Neuronal stem cell (in vitro differentiated cells): ENCODE results near the gene MGRN1.

Experiments
- DNase-seq: peaks from one replicate; pipeline ENCODE4 v3.0.0-alpha.2; 2013; ENCODE audit warnings: low spot score
- H2AFZ ChIP-seq: one replicate; pipeline ENCODE4 v1.6.1; 2013; ENCODE audit warnings: mild to moderate bottlenecking, low read length, inconsistent platforms
- H2AK5ac ChIP-seq: 2 replicates; pipeline ENCODE4 v1.6.1; 2013; ENCODE audit warnings: low read depth, mild to moderate bottlenecking, inconsistent platforms, low read length, moderate library complexity, mixed read lengths
- H2BK120ac ChIP-seq: 2 replicates; pipeline ENCODE4 v1.6.1; 2013; ENCODE audit warnings: low read depth, mild to moderate bottlenecking, inconsistent platforms, low read length, moderate library complexity, mixed read lengths
- H2BK12ac ChIP-seq: one replicate; pipeline ENCODE4 v1.6.1; 2013; ENCODE audit warnings: low read length, inconsistent platforms
- H2BK15ac ChIP-seq: 2 replicates; pipeline ENCODE4 v1.6.1; 2013; ENCODE audit warnings: mild to moderate bottlenecking, low read length, inconsistent platforms, mixed read lengths
- H2BK5ac ChIP-seq: one replicate; pipeline ENCODE4 v1.6.1; 2013; ENCODE audit warnings: inconsistent platforms, mild to moderate bottlenecking, low read length, moderate library complexity
- H3K14ac ChIP-seq: one replicate; pipeline ENCODE4 v1.6.1; 2013; ENCODE audit warnings: low read length, inconsistent platforms
- H3K18ac ChIP-seq: 2 replicates; pipeline ENCODE4 v1.6.1; 2013; ENCODE audit warnings: low read length, inconsistent platforms
- H3K23ac ChIP-seq: 2 replicates; pipeline ENCODE4 v1.6.1; 2013; ENCODE audit warnings: low read depth, mild to moderate bottlenecking, mixed read lengths, low read length, inconsistent platforms; ENCODE audit not compliant: poor library complexity
- H3K27ac ChIP-seq: replicated peaks from 3 replicates; pipeline ENCODE4 v1.5.1; 2013; ENCODE audit warnings: low read length, inconsistent platforms
- H3K27me3 ChIP-seq, 3 experiments: 2 replicates each; pipeline ENCODE4 v1.6.1; 2013; ENCODE audit warnings: low read length in 3 of 3, mild to moderate bottlenecking in 2 of 3, inconsistent platforms in 1 of 3, low read depth in 1 of 3, mixed read lengths in 1 of 3, moderate library complexity in 1 of 3; ENCODE audit not compliant: control insufficient read depth in 3 of 3, insufficient read depth in 3 of 3
- H3K36me3 ChIP-seq, 2 donors: replicated peaks in 1 of 2; 2 replicates each; pipeline ENCODE4 v1.6.1; 2013; ENCODE audit warnings: low read length in 2 of 2; ENCODE audit not compliant: control insufficient read depth in 2 of 2, insufficient read depth in 2 of 2
- H3K4ac ChIP-seq: 2 replicates; pipeline ENCODE4 v1.6.1; 2013; ENCODE audit warnings: inconsistent platforms, mild to moderate bottlenecking, low read length, moderate library complexity
- H3K4me1 ChIP-seq, 2 donors: 1 replicate in 1 of 2; 2 replicates in 1 of 2; pipeline ENCODE4 v1.6.1; 2013; ENCODE audit warnings: low read length in 2 of 2, low read depth in 1 of 2; ENCODE audit not compliant: control insufficient read depth in 2 of 2, insufficient read depth in 1 of 2
- H3K4me2 ChIP-seq: one replicate; pipeline ENCODE4 v1.6.1; 2013; ENCODE audit warnings: mild to moderate bottlenecking, low read length, inconsistent platforms; ENCODE audit not compliant: insufficient read depth, poor library complexity, severe bottlenecking
- H3K4me3 ChIP-seq, 2 donors: 2 replicates each; pipeline ENCODE4 v1.5.1; 2013; ENCODE audit warnings: low read length in 2 of 2, mild to moderate bottlenecking in 2 of 2, inconsistent platforms in 1 of 2, moderate library complexity in 1 of 2
- H3K79me1 ChIP-seq: one replicate; pipeline ENCODE4 v1.6.1; 2013; ENCODE audit warnings: low read depth, mild to moderate bottlenecking, inconsistent platforms, low read length, moderate library complexity
- H3K9ac ChIP-seq: one replicate; pipeline ENCODE4 v1.6.1; 2013; ENCODE audit warnings: mild to moderate bottlenecking, low read depth, low read length, inconsistent platforms; ENCODE audit not compliant: poor library complexity
- H3K9me3 ChIP-seq, 2 donors: replicated peaks in 1 of 2; 2 replicates each; pipeline versions ENCODE3 to v1.6.1; 2013; ENCODE audit warnings: low read length in 2 of 2, mild to moderate bottlenecking in 2 of 2, inconsistent platforms in 1 of 2, low read depth in 1 of 2, mixed read lengths in 1 of 2, moderate library complexity in 1 of 2; ENCODE audit not compliant: control insufficient read depth in 2 of 2, insufficient read depth in 1 of 2
- H4K8ac ChIP-seq: one replicate; pipeline ENCODE4 v1.6.1; 2013; ENCODE audit warnings: low read depth, mild to moderate bottlenecking, inconsistent platforms, low read length, moderate library complexity
- H4K91ac ChIP-seq: one replicate; pipeline ENCODE4 v1.6.1; 2013; ENCODE audit warnings: low read length, low read depth, mild to moderate bottlenecking, inconsistent platforms; ENCODE audit not compliant: poor library complexity
- WGBS, 2 donors: extraction: QIAGEN DNeasy Blood & Tissue Kit; methylation state at CpG; one replicate each; pipeline ENCODE4 v1.1.7; 2013; ENCODE audit warnings: missing lambda C conversion rate in 2 of 2, mixed read lengths in 1 of 2; ENCODE audit not compliant: insufficient read length in 2 of 2, insufficient replicate concordance in 1 of 2; ENCODE audit errors: extremely low coverage in 2 of 2; 5-methylcytosine and 5-hydroxymethylcytosine counted together

Gene MGRN1

GRCh38 chr16:4624827-4625559 lies 367 bp downstream of the MGRN1 start:
- H3K18ac ChIP-seq = peak overlapping the region; percentile 98
- peaks cover 5 to 7% of the 10 kb centered on the region in 2 donors for H3K4me1 ChIP-seq
- peak overlapping the region; percentile 72 for H2BK120ac ChIP-seq
- H3K27me3 ChIP-seq = no peaks in the 10 kb centered on the region
- peak overlapping the region; percentile 98 for H3K23ac ChIP-seq
- peak overlapping the region; percentile 73 for H3K4me2 ChIP-seq
- H4K8ac ChIP-seq = peak overlapping the region; percentile 65
- no peak overlapping the region for H4K91ac ChIP-seq
- peak overlapping the region; percentile 89 for H3K4ac ChIP-seq
- H3K4me3 ChIP-seq = peak overlapping the region; percentile 83 to 100
- no peak overlapping the region for H2BK15ac ChIP-seq
- H2AK5ac ChIP-seq = no peak overlapping the region
- WGBS, 2 donors = no CpG with 5 or more reads among the region's 80 CpGs
- H3K14ac ChIP-seq = peak overlapping the region; percentile 94
- peak overlapping the region; percentile 81 for H3K27ac ChIP-seq
- peak; percentile 82 for DNase-seq
- peaks cover 7% of the 10 kb centered on the region for H3K79me1 ChIP-seq
- H2AFZ ChIP-seq = peak overlapping the region; percentile 96
- H2BK5ac ChIP-seq = peak overlapping the region; percentile 95
- no peak overlapping the region for H2BK12ac ChIP-seq
- H3K9ac ChIP-seq = peak overlapping the region; percentile 99
- peaks cover 0 to 6% of the 10 kb centered on the region in 2 donors for H3K9me3 ChIP-seq
- peaks cover 0 to 15% of the 10 kb centered on the region in 2 donors for H3K36me3 ChIP-seq

- Histone ChIP-seq H2AK5ac (peak overlapping the region; percentile 76), H4K91ac (no peak overlapping the region), H3K4ac (no peak overlapping the region), H3K9me3 (peaks cover 0 to 6% of the 10 kb centered on the region in 2 donors), H2BK120ac (no peak overlapping the region), H3K23ac (no peak overlapping the region), H3K14ac (no peak overlapping the region), H2AFZ (peak overlapping the region; percentile 96), H3K18ac (no peak overlapping the region), H3K4me3 (peak overlapping the region; percentile 83 to 100), H3K4me2 (peak overlapping the region; percentile 73), H3K9ac (peak overlapping the region; percentile 99), H2BK5ac (no peak overlapping the region), H2BK15ac (no peak overlapping the region), H2BK12ac (no peak overlapping the region), H3K27ac (peak overlapping the region; percentile 81), H3K4me1 (peaks cover 5 to 7% of the 10 kb centered on the region in 2 donors), H3K79me1 (peaks cover 7% of the 10 kb centered on the region), H3K27me3 (no peaks in the 10 kb centered on the region), H4K8ac (peak overlapping the region; percentile 20), H3K36me3 (peaks cover 0 to 15% of the 10 kb centered on the region in 2 donors)
- DNase-seq = no peak
- no CpG with 5 or more reads among the region's 11 CpGs for WGBS, 2 donors
These were observed 1.0 kb downstream of the MGRN1 start for GRCh38 chr16:4625560-4626159.

DNA sequence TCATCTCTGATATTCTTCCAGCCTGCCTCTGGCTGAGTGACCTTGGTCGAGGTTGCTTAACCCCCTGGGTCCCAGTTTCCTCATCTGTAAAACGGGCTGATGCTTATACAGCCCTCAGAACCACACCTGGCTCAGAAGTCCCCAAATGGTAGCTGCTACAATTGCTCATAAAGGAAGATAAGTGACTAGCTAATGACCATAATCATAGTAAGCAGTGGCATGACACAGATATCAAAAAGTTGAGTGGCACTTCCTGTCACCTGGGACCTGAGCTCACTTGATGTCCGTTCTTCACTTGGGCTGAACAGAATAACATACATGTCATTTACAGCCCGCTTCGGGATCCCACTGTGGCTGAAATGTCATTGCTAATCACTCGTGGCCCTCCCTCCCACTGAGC lies 1.8 kb downstream of the MGRN1 start:
- peak overlapping the region in 1 of 2 donors; percentile 83 for H3K4me3 ChIP-seq
- H4K8ac ChIP-seq = peak overlapping the region; percentile 20
- no peak for DNase-seq

GRCh38 chr16:4628283-4628682 lies 3.7 kb downstream of the MGRN1 start:
- no peak overlapping the region for H3K14ac ChIP-seq
- H3K79me1 ChIP-seq = peaks cover 14% of the 10 kb centered on the region
- H3K18ac ChIP-seq = no peak overlapping the region
- H2BK15ac ChIP-seq = no peak overlapping the region
- no peak overlapping the region for H2BK5ac ChIP-seq
- H2AFZ ChIP-seq = no peak overlapping the region
- H2AK5ac ChIP-seq = no peak overlapping the region
- WGBS, 2 donors = no CpG with 5 or more reads among the region's 9 CpGs
- H3K9ac ChIP-seq = no peak overlapping the region
- no peak overlapping the region for H3K4me3 ChIP-seq
- no peak overlapping the region for H3K4ac ChIP-seq
- H2BK120ac ChIP-seq = no peak overlapping the region
- H4K8ac ChIP-seq = no peak overlapping the region
- H3K4me1 ChIP-seq = peaks cover 5 to 7% of the 10 kb centered on the region in 2 donors
- H3K27ac ChIP-seq = no peak overlapping the region
- no peaks in the 10 kb centered on the region for H3K27me3 ChIP-seq
- H3K9me3 ChIP-seq = peaks cover 0 to 6% of the 10 kb centered on the region in 2 donors
- H4K91ac ChIP-seq = no peak overlapping the region
- H3K23ac ChIP-seq = no peak overlapping the region
- DNase-seq = no peak
- peaks cover 0 to 15% of the 10 kb centered on the region in 2 donors for H3K36me3 ChIP-seq
- H3K4me2 ChIP-seq = no peak overlapping the region
- no peak overlapping the region for H2BK12ac ChIP-seq

More for the DNA sequence above, 1.8 kb downstream of the MGRN1 start:
- no peak overlapping the region for H2BK15ac ChIP-seq
- H3K18ac ChIP-seq = no peak overlapping the region
- H3K27ac ChIP-seq = no peak overlapping the region
- H2AK5ac ChIP-seq = peak overlapping the region; percentile 76
- H3K9me3 ChIP-seq = peaks cover 0 to 6% of the 10 kb centered on the region in 2 donors
- H3K14ac ChIP-seq = no peak overlapping the region
- H2BK120ac ChIP-seq = no peak overlapping the region
- no CpG with 5 or more reads among the region's 6 CpGs for WGBS, 2 donors
- peak overlapping the region; percentile 37 for H3K23ac ChIP-seq
- H2AFZ ChIP-seq = no peak overlapping the region
- no peaks in the 10 kb centered on the region for H3K27me3 ChIP-seq
- peaks cover 0 to 15% of the 10 kb centered on the region in 2 donors for H3K36me3 ChIP-seq
- no peak overlapping the region for H3K4ac ChIP-seq
- H3K4me2 ChIP-seq = no peak overlapping the region
- H2BK5ac ChIP-seq = no peak overlapping the region
- H3K4me1 ChIP-seq = peaks cover 5 to 7% of the 10 kb centered on the region in 2 donors
- no peak overlapping the region for H4K91ac ChIP-seq
- H3K79me1 ChIP-seq = peaks cover 7% of the 10 kb centered on the region
- H3K9ac ChIP-seq = peak overlapping the region; percentile 22
- no peak overlapping the region for H2BK12ac ChIP-seq
